GM19372 (cell line): ENCODE data around the gene SHISA7.

Source experiments
- ATAC-seq: cut with Tn5 transposase; IDR thresholded peaks from one replicate; pipeline ENCODE4 v1.9.1; 2021; ENCODE audit warnings: mild to moderate bottlenecking, low read depth, moderate library complexity; ENCODE audit not compliant: unreplicated experiment

SHISA7 gene

GRCh38 chr19:55482156-55482961 is 39.3 kb upstream of the SHISA7 start:
- ATAC-seq: no peak

- no peak for ATAC-seq
Observed at GRCh38 chr19:55481794-55482155, 38.7 kb upstream of the SHISA7 start.

- ATAC-seq: no peak
Observed at GRCh38 chr19:55481148-55481793, 38.2 kb upstream of the SHISA7 start.

DNA sequence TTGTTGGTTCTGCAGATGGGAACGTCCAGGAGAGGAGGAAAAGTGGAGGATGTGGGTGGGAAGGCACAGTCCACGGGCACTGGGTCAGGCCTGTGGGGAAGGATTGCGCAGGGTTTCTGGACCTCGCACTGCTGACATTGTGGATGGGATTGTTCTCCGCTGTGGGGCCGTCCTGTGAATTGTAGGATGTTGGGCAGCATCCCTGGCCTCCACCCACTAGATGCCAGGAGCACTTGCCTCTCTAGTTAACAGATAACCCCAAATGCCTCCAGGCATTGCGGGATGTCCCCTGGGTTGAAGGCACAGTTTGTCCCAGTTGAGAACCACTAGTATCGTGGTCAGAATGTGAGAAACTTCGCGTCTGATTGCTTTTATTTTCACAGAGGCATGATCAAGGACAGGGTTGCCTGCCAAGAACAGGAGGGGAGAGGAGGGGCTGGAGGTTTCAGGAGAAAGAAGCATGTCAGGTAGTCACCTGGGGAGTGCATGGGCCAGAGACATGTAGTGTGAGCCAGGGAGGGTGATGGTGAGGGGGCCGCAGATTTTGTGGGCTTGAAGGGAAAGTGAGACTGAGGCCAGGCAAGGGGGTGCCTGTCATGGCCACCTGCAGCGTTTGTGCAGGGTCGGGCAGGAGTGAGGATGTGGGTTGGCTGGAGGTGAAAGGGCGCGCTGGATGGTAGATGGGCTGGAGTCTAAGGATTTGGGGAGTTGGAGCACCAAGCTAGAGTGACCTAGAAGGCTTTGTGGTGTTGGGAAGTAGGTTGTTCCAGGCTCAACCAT is 36.5 kb upstream of the SHISA7 start:
- no peak for ATAC-seq

- no peak for ATAC-seq
Observed at GRCh38 chr19:55479045-55479444, 35.9 kb upstream of the SHISA7 start.

GRCh38 chr19:55478364-55478763 is 35.3 kb upstream of the SHISA7 start:
- ATAC-seq: no peak

DNA sequence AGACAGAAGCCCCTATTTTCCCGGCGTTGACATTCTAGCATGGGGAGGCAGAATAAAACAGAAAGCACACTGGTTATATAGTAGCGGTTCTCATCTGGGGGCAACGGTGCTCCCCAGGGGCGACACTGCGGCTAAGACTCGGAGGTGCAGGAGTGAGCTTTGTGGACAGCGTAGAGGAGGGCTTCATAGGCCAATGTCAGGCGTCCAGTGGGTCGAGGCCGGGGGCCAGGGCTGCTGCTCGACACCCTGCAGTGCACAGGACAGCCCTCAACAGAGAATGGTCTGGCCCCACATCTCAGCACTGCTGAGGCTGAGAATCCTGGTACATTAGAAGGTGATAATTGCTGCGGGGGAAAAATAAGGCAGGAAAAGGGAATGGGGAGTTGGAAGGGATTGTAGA is 34.8 kb upstream of the SHISA7 start:
- ATAC-seq: no peak

DNA sequence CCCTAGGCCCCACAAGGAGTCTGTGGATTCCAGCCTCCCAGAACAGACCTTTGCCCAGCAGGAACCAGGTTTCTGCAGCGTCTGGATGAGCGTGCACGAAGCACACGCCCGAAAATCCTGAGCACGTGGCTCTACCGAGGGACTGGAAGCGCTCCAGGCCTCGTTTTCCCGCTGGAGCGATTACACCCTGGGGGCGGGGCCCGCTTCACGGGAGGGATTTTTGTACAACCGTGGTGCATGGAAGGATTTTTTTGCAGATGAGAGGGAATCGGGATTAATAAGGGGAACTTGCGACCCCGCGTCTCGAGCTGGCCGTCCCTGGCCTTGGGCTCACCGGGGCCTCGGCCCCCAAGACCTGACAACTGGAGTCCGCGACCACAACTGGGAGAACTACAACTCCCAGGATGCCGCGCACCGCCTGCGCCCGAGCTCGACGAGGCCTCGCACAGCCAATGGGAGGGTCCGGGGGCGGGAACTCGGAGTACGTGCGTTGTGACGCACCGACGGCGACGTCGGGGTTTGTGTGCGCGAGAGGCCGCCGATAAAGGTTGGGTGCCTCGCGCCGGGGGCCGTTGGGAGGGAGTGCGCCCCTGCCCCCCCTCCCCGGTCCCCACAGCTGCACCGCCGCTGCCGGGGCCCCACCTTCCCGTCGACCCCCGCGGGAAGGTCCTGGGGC is 33.1 kb upstream of the SHISA7 start, which contains the start of gene ZNF628:
TSS of gene ZNF628 (plus strand) at position 518 of the 676 bp plus-strand sequence. CDS start 3,294 bp downstream, outside the sequence.
- peak; percentile 88 for ATAC-seq

DNA sequence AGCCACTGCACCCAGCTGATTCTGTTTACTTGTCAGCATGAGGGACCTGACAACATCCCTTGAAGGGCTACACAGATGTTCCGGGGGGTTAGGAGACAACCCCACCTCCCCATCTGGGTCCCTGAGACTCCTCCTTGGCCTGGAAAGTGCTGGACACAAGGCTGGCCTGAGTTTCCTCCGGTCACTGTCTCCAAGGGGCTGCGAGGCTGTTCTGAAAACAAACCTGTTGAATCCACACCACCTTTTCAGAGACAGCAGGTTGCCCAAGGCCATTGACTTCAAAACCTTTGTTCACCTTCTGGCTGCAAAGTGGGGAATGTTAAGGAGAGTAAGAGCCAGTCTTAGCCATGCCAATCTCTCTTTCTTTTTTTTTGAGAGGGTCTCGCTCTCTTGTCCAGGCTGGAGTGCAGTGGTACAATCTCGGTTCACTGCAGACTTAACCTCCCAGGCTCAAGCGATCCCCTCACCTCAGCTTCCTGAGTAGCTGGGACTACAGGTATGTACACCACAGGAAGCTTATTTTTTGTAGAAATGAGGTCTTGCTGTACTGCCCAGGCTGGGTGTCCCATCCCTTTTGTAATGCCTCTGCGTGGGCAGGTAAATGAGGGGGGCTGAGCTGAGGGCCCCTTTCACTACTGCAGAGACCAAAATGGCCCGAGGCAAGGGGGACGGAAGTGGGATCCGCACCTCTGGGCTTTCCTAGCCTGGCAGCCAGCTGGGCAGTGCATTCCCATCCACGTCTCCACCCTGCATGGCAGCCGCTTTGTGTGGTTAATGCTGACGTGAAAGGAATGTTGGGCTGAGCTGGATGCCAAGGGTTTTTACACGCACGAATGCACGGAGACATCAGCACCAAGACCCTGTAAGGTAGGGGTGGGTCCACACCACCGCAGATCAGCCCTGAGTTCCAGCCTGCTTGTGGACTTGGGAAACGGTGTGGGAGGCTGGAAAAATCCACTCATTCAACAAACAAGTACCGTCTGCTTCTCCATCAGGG is 31.5 kb upstream of the SHISA7 start:
- no peak for ATAC-seq

DNA sequence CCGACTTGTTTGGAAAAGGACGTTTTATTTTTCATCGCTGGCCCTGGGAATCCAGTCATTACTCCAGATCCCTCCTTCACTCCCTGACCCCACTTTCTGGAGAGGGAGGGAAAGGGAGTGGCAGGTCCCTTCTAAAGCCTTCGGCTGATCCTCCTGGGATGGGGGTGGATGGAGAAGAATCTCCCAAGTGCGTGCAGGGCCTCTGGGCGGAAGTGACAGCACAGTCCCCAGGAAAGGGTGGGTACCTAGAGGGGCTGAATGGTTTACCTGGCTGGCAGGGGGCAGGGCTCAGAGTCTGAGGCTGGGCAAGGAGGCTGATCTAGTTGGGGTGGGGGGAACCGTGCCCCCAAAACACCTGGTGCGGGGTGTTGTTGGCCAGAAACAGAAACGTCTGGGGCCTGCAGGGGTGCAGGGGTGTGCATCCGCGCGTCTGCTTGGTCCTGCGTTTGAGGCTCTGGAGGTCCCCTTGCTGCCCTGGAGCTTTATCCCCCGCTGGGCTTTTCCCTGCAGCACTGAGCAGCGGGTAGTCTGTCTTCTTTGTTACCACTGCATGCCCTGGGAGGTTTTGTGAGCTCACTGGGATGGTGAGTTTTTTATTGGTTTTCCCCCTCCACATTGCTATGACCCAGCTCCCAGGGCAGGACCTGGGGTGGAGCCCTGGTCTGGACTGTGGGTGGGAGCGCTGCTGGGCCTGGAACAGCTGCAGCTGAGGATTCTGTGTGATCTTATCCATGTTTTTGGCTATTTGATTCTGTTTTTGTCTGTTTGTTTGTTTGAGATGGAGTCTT is 30.3 kb upstream of the SHISA7 start:
- no peak for ATAC-seq

GRCh38 chr19:55472463-55472862 is 29.4 kb upstream of the SHISA7 start:
- ATAC-seq: no peak

DNA sequence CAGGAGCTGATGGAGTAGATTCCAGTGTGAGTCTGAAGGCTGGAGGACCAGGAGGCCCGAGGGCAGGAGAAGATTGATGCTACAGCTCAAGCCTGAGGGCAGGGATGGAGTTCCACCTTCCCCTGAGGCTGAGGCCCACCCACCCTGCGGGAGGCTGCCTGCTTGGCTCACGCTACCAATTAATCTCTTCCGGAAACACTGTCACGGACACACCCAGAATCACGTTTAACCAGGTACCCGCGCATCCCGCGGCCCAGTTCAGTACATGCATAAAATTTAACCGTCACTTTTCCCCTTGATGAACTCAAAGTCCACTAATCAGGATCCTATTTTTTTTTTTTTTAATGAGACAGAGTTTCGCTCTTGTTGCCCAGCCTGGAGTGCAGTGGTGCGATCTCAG is 28.2 kb upstream of the SHISA7 start:
- no peak for ATAC-seq

GRCh38 chr19:55468054-55468393 is 24.9 kb upstream of the SHISA7 start:
- no peak for ATAC-seq

GRCh38 chr19:55467236-55468053 is 24.3 kb upstream of the SHISA7 start:
- ATAC-seq: peak; percentile 87

DNA sequence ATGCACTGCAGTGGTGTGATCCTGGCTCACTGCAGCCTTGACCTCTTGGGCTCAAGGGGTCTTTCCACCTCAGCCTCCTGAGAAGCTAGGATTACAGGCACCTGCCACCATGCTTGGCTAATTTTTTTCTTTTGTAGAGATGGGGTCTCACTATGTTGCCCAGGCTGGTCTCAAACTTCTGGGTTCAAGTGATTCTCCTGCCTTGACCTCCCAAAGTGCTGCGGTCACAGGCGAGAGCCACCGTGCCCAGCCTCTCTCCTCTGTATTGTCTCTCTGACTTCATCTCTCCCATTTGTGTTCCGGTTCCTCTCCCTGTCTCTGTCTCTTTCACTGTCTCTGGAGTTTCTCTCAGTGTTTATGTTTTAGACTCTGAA is 23.1 kb upstream of the SHISA7 start:
- no peak for ATAC-seq

DNA sequence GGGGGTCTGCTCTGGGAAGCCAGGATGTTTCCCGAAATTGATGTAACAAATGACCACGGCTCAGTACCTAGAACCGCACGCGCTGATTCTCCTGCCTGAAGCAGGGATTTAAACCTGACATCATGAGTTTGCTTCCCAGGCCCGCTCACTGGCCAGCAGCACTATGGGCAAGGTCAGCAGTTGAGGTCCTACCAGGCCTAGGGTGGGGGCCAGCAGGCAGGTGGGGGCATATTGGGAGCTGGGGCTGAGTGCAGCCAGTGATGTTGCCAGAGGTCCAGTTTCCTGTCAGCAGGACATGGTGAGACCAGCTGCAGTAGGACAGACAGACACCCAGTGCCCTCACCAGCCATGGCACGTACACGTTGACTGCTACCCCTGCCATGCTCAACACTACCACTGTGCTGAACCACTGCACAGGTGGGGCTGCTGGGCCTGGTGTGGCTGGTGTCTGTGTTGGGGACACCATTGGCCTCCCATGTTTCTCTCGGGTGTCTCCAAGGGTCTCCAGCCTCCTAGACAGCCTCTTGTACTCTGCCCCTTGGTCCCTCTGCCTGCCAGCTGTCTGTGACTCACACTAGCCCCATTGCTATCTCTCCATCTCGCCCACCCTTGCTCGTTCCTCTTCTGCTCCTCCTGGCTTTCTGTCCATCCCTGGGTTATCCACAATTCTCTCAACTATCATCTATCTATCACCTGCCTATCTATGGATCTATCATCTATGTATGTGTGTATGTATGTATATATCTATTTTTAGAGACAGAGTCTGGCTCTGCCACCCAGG is 22.6 kb upstream of the SHISA7 start:
- no peak for ATAC-seq

GRCh38 chr19:55464662-55465054 is 21.6 kb upstream of the SHISA7 start, which contains the start of gene C19orf85:
Gene C19orf85 (minus strand): TSS chr19:55464751. CDS start chr19:55464554, 197 bp downstream.
- no peak for ATAC-seq
